ENCODE data around the gene LPIN2. TPM values are rescaled to one million over a fixed set of nuclear protein-coding genes. Genes with fewer than 3 reads are reported as not detected.
A peak's percentile ranks its signal among the peaks of the same experiment; 100 is the strongest.

Gene LPIN2
- total and polyA plus RNA-seq, 2 of the 13 experiments (the other 11 are each of a cell fraction or from before 2014, with no cell fraction given): 46.0 to 119 TPM

DNA sequence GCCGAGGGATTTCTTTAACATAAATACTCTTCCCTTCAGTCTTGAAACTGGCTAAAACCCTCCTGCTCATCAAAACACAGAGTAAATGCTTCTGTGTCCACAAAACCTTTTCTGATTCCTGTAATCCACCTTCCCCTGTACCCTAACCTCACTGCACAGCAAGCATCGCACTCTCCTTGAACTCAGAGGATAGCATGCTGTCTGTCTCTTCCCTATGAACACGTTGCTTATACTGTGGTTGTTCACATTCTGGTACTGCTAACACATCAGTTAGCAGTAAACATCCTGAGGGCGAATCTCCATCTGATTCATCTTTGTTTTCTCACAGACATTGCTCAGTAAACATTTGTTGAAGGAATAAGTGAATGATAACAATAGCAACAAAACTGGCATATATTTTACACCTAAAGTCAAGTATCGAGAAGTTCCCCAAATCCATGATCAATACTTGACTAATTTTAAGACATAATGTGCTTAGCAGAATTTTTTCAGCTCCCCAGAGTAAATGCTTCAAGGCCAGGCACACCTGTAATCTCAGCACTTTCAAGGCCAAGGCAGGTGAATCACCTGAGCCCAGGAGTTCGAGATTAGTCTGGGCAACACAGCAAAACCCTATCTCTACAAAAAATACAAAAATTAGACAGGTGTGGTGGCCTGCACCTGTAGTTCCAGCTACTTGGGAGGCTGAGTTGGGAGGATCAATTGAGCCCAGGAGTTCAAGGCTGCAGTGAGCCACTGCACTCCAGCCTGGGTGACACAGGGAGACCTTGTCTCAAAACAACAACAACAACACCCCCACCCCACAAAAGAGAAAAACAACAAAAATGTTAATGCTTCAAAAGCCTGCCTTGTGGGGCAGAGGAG is 45.6 kb upstream of the LPIN2 start:
- no peak overlapping the region for H2AFZ ChIP-seq (ENCODE audit: low read length)
- CTCF ChIA-PET (ENCODE audit: low intra/inter-chr PET ratio, low total read pairs): no interaction called here
- no peak for TF ChIP-seq XRCC5 (optimal IDR thresholded peaks at IDR 0.05; ENCODE audit: low read length)
- no peak for TF ChIP-seq ZNF282 (IDR thresholded peaks at IDR 0.05; ENCODE audit: partially characterized antibody)
- TF ChIP-seq ZC3H4 (CRISPR knock-in tag; IDR thresholded peaks at IDR 0.05; ENCODE audit: borderline replicate concordance): no peak
- TF ChIP-seq ZNF383 (CRISPR knock-in tag; IDR thresholded peaks at IDR 0.05; ENCODE audit: borderline replicate concordance): no peak
- no peak for TF ChIP-seq EED (CRISPR knock-in tag; IDR thresholded peaks at IDR 0.05)
- TF ChIP-seq ZBTB8A (CRISPR knock-in tag; IDR thresholded peaks at IDR 0.05; ENCODE audit: borderline replicate concordance, low read depth): no peak
- no peak for TF ChIP-seq GTF2F1 (IDR thresholded peaks at IDR 0.05; ENCODE audit: low read length)
- TF ChIP-seq IRX3 (CRISPR knock-in tag; IDR thresholded peaks at IDR 0.05; ENCODE audit: borderline replicate concordance, low read depth): no peak
- TF ChIP-seq ZNF703 (CRISPR knock-in tag; IDR thresholded peaks at IDR 0.05; ENCODE audit: borderline replicate concordance): no peak
- no peak for TF ChIP-seq ZNF660 (CRISPR knock-in tag; IDR thresholded peaks at IDR 0.05; ENCODE audit: borderline replicate concordance, low read depth)
- no peak for TF ChIP-seq ZBTB7A (CRISPR knock-in tag; IDR thresholded peaks at IDR 0.05)
- peak; percentile 92; the same call in 1 of the 2 replicates for TF ChIP-seq ETV5 (CRISPR knock-in tag; IDR thresholded peaks at IDR 0.05; ENCODE audit: borderline replicate concordance)
- no peak for TF ChIP-seq ZNF629 (CRISPR knock-in tag; conservative IDR thresholded peaks at IDR 0.05)
- no peak for TF ChIP-seq ZNF124 (CRISPR knock-in tag; IDR thresholded peaks at IDR 0.05)
- TF ChIP-seq NPAS2 (CRISPR knock-in tag; IDR thresholded peaks at IDR 0.05; ENCODE audit: borderline replicate concordance): no peak
- no peak for TF ChIP-seq AGO2 (optimal IDR thresholded peaks at IDR 0.05; ENCODE audit: low read depth, low read length)
- TF ChIP-seq, protein P1, sequence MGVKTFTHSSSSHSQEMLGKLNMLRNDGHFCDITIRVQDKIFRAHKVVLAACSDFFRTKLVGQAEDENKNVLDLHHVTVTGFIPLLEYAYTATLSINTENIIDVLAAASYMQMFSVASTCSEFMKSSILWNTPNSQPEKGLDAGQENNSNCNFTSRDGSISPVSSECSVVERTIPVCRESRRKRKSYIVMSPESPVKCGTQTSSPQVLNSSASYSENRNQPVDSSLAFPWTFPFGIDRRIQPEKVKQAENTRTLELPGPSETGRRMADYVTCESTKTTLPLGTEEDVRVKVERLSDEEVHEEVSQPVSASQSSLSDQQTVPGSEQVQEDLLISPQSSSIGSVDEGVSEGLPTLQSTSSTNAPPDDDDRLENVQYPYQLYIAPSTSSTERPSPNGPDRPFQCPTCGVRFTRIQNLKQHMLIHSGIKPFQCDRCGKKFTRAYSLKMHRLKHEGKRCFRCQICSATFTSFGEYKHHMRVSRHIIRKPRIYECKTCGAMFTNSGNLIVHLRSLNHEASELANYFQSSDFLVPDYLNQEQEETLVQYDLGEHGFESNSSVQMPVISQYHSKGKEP (CRISPR knock-in tag; IDR thresholded peaks at IDR 0.05): no peak
- no peak for TF ChIP-seq ZNF775 (CRISPR knock-in tag; IDR thresholded peaks at IDR 0.05; ENCODE audit: borderline replicate concordance)
- TF ChIP-seq PCBP1 (IDR thresholded peaks at IDR 0.05; ENCODE audit: borderline replicate concordance, low read depth, low read length): no peak
- TF ChIP-seq ZNF260 (CRISPR knock-in tag; IDR thresholded peaks at IDR 0.05; ENCODE audit: borderline replicate concordance, low read depth): no peak
- TF ChIP-seq AGO1 (IDR thresholded peaks at IDR 0.05; ENCODE audit: low read depth, low read length, poor library complexity, severe bottlenecking): no peak
- TF ChIP-seq BHLHE40 (IDR thresholded peaks at IDR 0.05; ENCODE audit: low read length): no peak
- peak; percentile 21; the same call in 1 of the 2 replicates for TF ChIP-seq DMAP1 (CRISPR knock-in tag; IDR thresholded peaks at IDR 0.05)

More for the DNA sequence above, 45.6 kb upstream of the LPIN2 start:
- Histone ChIP-seq H3K4me3 (replicated peaks in 1 of 3; ENCODE audit: insufficient read depth in 1 of 3, low read depth in 2 of 3, low read length in 3 of 3) (no peak overlapping the region), H3K4me2 (ENCODE audit: low read depth, low read length) (peak overlapping the region; percentile 19; the same call in 1 of the 2 replicates), H3K9me3 (ENCODE audit: low read length) (no peaks in the 10 kb centered on the region), H3K27me3 (ENCODE audit: control insufficient read depth in 1 of 2, insufficient read depth in 2 of 2, low read length in 2 of 2) (no peaks in the 10 kb centered on the region), H3K4me1 (ENCODE audit: insufficient read depth, low read length) (peaks cover 99% of the 10 kb centered on the region), H3K36me3 (replicated peaks in 1 of 2; ENCODE audit: control insufficient read depth in 1 of 2, insufficient read depth in 2 of 2, low read length in 2 of 2) (no peaks in the 10 kb centered on the region), H3K79me2 (ENCODE audit: insufficient read depth, low read length) (peaks cover 12% of the 10 kb centered on the region), H4K20me1 (ENCODE audit: insufficient read depth, low read length) (no peaks in the 10 kb centered on the region), H3K27ac (ENCODE audit: extremely low read length, insufficient read depth, low read length) (peak overlapping the region; percentile 92), H3K9ac (ENCODE audit: insufficient read depth, low read depth, low read length) (peak overlapping the region; percentile 11)
- peak; percentile 84 for DNase-seq (ENCODE audit: low spot score)
- ATAC-seq: peak; percentile 70
- in situ Hi-C loops (cut with HindIII; ENCODE audit: extremely low pct_ligation_motif_present, low pct_unique_long_range_greater_than_20kb) (loop anchor here (25.0 kb wide), 1 partner anchor 404 kb away; the partner anchor contains the start of gene TGIF1), intact Hi-C loops (cut with micrococcal nuclease; ENCODE audit: unreplicated experiment) (no loop called here)
- POLR2A ChIA-PET: interaction anchor here (2.6 kb wide), 1 partner anchor 16 kb away, joined by 10 read pairs; no protein-coding TSS in a partner anchor
- 29% methylated on average over 6 of the region's 6 CpGs for WGBS (ENCODE audit: low lambda C conversion rate)
- FAIRE-seq: no peak
- no TSS peak for BruUV-seq (replicated peaks)

All from HepG2 (cell line).